GM21367 (cell line): Measurements from ENCODE around the gene SFXN5.

Experiments used
- ATAC-seq: cut with Tn5 transposase; IDR thresholded peaks from one replicate; pipeline ENCODE4 v1.9.1; 2021; ENCODE audit not compliant: unreplicated experiment

SFXN5 gene

DNA sequence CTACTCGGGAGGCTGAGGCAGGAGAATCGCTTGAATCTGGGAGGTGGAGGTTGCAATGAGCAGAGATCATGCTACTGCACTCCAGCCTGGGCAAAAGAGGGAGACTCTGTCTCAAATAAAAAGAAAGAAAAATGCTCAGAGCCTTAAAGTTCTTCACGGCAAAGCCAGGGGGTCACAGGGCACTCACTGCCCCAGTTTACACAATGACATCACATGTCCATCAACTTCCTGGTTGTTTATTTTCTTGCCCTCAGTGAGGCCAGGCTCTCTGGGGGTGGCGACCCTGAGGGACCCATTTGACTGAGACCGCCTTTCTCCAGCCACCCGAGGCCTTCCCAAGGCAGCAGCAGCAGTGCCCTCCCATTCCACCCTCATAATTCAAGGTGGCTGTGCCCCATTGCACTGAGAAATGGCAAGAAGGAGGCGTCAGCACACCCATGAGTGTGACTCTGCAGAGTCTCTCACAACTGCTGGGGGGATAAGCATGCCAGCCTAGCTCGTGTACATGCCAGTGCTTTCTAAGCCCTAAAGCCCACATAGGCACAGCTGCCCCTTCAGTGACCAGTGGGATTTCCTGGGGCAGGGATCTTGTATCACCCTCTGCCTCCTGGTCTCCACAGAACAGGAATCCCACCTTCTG is 50.0 kb downstream of the SFXN5 start:
- no peak for ATAC-seq

DNA sequence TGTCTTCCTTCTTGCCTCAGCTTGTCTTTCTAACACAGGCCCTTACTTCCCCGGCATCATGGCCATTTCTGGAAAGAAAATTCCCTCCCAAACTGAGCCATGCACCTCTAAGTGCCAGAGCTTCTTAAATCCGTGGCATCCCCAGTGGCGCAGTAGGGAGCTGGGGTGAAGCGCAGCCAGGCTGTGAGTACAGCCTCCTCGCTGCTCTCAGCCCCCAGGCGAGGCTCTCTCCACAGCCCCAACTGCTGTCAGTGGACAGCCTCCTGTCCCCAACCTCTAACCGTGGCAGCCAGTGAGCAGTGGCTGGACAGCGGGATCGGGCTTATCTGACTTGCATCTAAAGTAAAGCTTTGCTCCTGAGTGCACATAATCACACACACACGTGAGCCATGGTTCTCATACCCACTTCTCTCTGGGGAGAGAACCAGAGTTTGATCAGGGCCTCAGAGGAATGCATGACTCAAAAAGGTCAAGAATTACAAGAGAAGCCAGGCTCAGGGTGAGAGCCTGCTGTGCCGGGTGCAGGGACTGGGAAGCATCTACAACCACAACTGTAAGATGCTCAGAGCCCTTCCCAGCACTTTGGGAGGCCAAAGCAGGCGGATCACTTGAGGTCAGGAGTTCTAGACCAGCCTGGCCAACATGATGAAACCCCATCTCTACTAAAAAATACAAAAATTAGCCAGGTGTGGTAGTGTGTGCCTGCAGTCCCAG is 50.7 kb downstream of the SFXN5 start:
- no peak for ATAC-seq

DNA sequence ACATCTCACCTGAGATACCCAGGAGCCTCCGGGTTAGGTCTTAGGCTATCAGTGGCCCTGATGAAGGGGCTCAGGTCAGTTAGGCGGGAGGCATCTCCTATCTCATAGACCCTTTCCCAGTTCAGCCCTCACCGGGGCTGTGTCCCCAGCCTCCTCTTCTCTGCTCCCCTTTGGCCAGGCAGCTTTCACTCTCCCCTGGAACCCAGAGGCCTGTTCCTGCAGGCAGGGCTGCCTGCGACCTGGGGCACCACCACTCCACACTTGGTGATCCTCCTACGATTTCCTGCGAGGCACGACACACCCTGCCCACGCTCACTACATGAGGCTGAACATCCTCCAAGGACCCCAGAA is 51.2 kb downstream of the SFXN5 start:
- no peak for ATAC-seq

DNA sequence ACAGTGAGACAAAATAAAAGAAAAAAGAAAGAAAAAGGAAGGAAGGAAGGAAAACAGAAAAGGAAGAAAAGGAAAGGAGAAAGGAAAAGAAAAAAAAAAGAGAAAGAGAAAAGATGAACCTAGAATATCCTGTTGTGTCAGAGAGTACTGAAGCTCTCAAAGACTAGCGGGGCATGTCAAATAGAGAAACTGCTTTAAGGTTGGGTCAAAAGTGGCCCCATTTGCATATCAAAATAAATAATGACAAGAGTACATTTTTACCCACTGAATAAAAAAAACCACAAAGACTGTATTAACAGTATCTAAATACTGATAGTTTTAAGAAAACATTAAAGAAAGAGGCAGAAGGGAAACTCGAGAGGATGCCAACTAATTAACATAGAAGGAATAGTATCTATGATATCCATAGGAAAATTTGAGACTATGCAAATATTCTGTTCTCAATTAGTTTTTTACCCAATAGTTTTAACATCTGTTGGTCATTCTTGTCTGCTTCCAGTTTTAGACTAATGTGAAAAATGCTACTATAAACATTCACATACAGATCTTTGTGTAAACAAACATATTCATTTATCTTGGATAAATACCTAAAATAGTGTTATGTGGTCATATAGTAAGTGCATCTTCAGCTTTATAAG is 53.2 kb downstream of the SFXN5 start:
- no peak for ATAC-seq

DNA sequence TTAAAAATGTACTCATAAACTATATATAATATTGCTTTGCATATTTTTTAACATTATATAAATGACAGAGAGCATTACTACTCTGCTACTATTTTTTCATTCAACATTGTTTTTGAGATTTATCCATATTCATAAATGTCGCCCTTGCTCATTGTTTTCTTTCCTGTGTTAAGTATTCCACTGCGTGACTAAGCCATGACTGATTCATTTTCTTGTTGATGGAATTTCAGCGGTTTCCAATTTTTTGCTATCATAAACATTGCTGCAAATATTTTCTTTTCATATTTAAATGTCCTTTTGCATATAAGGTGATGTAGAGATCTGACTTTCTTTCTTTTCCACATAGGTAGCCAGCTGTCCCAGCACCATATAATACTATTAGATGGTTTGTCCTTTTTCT is 57.6 kb downstream of the SFXN5 start:
- no peak for ATAC-seq

DNA sequence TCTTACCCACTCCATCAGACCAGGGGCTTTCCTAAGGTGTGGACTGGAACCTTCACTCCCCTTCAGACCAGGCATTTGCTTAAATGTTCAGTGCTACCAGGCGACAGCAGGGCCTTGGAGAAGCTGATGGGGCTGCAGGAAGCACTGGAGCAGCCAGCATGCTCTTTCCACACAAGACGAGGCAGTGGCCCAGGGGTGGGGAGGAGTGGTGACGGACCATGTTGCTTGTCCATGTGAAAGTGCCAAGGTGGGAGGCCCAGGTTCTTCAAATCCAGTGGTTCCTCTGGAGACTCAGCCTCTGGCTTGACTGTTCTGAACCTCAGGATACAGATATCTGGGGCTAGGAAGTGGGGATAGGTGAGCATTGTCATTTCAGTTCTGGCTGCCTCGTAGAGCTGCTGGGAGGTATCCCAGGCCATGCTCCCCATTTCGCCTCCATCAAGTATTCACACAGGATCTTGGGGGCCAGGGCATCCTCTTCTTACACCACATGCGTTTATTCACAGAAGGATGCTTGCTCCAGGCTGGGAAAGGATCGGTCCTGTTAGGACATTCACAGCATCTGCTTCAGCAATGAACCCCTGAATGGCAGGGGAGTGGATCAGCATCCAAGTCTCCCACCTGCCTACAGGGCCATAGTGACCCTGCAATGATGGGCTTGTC is 62.2 kb downstream of the SFXN5 start:
- no peak for ATAC-seq

DNA sequence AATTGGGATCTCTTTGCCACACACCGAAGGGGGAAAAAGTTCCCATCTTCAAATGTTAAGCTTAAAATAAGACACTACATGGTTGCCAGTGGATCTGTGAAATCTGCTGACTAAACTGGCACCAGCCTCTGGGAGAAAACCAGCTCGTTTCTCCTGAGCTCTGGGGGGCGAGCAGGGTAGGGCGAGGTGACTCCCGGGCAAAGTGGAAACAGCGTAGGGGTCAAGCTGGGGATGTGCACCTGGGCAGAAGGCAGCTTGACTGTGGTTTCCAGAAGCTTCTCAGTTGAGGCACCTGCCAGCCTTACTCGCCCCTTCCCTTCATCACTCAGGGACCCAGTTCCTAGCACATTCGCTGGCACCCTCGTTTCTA is 62.8 kb downstream of the SFXN5 start:
- no peak for ATAC-seq

DNA sequence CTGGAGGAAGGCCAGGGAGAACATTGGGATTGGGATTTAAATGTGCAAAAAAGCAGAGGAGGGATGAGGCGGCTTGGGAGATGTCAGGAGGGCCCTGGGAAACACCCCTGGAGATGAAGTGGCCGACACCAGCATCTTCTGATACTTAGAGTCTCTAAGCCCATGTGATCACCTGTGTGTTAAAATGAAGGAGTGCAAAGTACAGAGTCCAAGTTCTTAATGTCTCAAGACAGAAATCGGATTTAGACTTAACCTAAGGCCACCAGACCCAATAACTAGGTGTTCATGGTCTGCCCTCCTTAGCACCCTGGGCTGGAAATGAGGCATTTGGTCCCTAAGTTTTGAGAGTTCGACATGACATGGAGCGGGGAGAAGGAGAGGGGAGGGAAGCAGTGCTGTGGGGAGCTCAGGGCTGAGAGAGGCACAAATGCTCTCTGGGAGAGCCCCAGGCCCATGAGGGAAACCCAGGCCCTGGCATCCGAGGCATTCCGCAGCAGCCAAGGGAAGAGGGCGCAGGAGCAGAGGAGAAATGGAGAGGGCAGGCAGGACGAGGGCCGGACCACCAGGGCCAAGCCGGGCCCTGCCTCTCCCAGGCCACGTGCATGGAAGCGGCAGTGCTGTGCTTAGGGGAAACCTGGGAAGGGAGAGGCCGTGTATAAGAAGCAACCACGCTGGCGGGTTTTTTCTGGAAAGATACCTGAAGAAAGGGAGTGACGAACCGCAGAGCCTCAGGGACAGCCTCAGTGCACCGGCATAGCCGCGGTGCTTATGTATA is 63.3 kb downstream of the SFXN5 start:
- no peak for ATAC-seq

DNA sequence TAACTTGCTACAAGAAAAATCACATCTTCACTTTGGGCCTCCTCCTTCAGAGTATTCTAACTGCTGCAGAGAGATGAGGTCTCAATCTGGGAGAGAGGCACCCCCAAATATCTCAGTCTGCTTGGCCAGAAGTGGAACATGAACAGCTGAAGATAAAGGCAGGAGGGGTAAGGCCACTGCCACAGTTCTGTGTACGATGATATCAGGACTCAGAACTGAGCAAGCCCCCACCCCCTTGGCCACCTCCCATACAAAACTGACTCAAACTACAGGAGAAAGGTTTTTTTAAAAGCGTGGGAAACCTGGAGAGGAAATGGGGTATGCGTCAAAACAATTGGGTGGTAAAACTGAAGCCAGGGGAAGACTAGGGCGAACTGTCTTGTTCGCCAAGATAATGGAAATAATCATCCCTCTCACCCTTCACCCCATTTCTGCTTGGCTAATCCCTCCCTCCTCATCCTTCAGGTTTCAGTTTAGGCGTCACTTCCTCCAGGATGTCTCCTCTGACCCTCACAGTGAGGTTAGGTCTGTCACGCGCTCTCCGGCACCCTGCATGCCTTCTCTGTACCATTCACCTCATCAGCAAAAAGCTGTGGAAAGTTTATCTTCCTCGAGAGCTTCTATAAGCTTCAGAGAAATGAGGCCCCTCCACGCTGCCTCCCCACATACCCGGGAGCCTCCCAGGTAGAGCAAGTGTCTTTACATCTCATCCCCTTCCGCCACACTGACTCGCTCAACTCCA is 64.4 kb downstream of the SFXN5 start:
- ATAC-seq, result no peak

DNA sequence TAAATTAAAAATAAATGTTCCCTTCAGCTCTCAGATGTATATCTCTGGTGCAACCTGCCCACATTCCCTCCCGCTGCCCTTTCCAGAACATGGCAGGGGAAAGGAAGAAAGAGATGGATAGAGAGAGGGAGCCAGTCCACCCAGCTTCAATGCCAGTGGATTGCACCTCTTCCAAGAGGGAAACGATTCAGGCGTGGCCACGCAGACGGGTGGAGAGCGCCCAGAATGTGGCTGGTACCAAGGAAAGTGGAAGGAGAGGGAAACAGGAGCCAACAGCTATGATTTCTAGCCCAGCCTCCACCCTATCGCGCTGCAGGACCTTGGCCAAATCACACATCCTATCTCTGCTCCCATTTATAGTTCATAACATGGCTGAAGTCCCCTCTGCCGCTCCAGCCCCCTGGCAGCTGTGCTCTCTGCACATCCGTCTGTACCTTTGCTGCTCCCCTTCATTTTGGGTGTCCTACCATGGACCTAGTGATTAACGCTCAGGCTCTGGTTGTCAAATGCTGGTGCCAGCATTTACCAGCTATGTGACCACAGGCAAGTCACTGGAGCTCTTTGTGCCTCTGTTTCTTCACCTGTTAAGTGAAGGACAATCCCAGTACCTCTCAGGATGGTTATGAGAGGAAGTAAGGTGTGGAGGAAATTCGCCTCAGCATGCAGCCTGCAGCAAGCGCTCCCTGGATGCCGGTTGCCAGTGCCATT is 66.5 kb downstream of the SFXN5 start:
- no peak for ATAC-seq

DNA sequence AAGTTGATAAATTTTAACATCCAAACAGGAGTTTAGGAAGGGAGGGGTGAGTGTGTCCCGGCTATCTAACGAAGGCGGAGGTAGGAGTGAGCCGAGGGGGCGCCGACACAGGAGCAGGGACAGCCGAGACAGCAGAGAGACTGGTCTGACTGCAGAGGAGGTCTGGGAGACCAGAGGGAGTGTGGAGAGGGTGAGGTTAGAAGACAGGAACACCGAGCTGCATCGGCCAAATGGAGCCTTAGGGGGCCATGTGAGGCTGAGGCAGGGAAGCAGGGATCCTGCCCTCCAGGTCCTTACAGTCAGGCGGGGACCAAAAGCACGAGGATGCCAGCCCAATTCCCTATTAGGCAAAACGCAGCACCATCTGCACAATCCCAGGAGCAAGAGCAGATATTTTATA is 67.0 kb downstream of the SFXN5 start:
- ATAC-seq, result no peak

DNA sequence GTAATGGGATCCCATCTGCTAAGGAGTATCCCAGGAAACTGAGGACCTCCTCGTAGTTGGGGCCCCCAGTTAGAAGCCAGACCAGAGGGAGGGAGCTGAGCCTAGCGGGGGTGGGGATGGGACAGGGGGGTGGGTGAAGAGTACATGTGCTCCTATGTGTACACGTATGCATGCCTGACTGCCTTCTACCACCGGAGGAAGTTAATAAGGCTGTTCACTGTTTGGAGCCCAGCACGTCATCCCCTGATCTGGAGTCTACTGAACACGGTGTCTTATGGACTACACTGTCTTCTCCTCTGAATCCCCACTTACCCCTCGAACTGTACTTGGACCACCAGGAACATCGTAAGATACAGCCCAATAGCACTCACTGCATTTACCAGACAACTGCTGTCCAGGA is 68.5 kb downstream of the SFXN5 start:
- no peak for ATAC-seq

DNA sequence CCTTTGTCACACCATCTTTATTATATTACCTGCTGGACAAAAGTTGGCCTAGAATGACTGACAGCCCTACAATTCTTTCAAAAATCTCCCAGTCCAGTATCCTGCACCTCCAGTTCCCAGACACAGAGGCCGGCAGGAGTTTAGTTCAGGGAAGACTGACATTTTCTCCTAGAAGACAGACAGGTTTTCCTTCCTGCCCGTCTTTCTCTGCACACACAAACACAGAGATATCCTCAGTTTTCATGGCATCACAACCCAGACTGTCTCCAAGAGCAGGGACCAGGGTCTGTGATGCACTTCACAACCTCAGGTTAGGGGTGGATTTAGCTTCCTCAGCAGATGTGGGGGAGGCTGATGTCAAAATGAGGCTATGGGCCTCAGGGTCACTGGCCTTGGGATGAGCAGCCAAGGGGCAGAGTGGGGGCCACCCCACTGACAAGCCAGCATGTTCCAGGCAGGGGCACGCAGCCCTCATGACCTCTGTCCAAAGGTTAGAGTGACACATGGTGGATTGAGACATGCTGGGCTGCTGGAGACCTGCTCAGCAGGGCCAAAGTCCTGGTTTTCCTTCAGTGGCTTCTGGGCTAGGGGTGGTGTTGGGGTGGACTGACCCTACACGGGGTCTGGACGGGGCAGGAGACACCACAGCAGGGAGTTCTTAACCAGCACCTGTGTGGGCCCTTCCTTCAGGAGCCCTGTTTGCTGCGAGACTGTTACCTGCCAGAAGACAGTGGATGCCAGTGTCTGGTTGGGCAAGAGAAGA is 70.5 kb downstream of the SFXN5 start:
- no peak for ATAC-seq

DNA sequence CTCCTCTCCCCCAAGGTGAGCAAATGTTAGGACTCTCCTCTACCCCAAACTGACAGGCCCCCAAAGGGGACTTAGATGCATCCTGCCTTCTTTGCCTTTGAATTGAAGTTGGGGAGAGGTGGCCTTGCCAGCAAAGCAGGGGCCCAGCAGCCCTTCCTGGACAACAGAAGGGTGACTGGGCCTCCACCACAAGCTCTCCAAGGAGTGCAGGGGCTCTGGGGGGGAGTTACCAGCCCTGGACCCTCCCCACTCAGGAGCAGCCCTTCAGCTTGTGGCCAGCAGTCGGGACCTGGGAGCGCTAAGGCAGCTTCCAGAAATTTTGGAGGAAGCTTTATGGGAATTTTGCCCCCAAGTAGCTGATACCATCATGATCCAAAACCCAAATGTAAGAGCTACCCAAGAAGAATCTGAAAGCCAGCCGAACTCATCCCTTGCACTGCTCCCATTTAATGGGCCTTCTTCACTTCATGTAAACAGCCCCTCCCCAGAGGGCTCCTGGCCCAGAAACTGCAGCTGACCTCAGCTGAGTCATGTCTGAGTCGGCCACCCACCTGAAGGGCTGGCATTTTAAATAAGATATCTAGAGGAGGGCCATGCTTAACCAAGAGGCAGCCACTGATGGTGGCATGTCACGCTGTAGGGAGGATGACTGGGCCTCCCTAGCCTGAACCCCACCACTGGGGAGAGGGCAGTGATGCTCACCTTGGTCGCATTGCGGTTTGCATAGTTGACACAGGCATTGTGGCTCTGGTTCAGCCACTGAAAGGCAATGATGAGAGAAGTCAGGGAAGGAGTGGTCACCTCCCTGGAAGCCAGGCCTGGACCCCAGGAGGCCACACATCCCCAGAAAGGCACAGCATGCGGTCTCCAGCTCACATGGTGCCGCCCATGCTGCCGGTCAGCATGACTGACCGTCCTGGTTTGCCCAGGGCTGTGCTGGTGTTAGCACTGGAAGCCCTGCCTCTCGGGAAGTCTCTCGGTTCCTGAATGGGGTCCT is 71.5 kb downstream of the SFXN5 start:
- no peak for ATAC-seq

DNA sequence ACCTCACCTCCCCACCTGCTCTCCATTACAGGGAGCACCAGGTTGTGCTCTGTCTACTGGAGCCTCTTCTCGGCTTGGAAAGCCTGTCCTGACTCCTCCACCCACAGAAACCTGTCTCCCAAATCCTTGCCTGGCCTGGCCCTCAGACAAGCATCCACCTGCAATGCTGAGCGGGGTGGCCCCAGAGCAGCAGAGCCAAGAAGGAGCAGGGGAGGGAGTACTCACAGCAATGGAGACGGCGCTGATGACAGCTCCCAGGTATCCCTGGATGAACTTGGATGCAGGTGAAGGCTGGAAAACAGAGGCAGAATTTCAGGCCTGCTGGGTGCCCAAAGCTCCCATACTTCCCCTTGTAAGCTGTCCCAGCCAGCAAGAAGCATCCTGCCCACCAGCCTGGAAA is 72.8 kb downstream of the SFXN5 start:
- ATAC-seq, result no peak

DNA sequence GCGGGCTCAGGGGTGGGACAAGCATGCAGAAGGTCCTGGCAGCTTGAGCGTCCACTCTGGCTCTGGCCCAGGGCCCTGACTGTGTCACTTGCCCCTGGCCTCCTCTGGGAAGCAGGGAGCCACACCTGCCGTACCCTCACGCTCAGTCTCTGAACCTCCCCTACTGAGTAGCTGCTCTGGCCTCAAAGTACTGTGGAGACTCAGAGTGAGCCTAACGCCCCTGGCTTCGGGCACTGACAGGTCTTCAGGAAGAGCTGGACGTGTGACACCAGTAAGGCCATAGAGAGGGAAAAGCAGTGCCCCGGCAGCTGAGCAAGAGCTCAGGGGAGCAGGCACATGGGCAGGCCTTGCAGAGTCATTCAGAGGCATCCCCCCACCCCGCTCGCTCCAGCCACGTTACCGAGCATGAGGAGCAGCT is 73.3 kb downstream of the SFXN5 start:
- ATAC-seq, result no peak

DNA sequence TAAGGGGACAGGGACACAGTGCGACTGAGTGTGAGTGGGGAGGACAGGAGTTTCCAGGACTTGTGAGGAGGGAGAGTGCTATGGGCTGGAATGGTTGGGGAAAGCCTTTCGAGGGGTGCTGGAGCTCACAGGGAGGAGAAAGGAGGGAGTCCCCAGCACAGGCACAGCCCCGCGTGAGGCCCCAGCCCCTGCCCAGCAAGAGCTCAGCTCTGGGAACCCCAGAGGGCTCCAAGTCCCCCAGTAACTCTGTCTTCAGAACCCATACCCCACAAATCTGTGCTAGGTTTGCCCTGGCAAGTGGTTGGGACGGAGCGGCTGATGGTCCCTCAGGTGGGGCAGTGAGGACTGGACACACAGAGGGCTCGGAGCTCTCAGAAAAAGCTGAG is 75.4 kb downstream of the SFXN5 start:
- no peak for ATAC-seq

DNA sequence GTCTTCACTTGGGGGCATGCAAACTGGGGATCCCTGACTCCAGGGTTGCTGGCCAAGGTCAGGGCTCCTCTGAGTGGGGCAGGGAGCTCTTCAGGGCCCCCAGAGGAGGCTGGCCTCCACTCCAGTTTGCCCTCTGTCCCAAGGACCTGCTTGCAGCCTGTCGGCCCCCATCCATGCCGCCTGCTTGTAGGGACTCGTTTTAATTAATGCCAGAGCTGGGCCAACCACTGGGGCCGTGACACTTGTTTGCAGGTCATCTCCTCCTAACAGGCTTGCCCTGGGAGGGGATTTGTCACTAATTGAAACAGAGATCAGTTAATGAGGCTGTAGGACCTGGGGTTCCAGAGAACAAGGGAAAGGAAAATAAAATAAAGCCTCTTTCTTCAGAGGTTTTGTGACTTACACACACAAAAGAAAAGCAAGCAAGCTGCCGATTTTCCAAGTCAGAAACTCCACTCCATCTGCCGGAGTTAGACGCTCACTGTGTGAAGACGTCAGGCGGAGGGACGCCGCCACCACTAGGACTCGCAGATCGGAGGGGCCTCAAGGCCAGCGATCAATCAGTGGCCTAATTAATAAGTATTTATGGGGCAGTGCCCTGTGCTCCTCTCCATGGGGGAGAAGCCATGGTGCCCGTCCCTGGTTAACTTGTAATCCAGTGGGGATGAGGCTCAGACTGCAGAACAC is 75.9 kb downstream of the SFXN5 start:
- ATAC-seq, result no peak
